Gastroesophageal sphincter (tissue), 4 donors: ENCODE data around the gene ARHGAP21. TPM values are rescaled to one million over a fixed set of nuclear protein-coding genes. Genes with fewer than 3 reads are reported as not detected.
"Not testable (repeated sequence)": the region's sequence is repeated elsewhere in the genome, so short reads cannot be mapped to it uniquely, and the experiment has no call there.

Experiments used
- ATAC-seq: fragments of 150-250 bp; one replicate; pipeline ENCODE4 v1.9.1; 2016; ENCODE audit warnings: mild to moderate bottlenecking, moderate library complexity
- H3K27ac ChIP-seq, 4 donors: fragments of 200-600 bp; sonication (generic) in 3 of 4; 1 replicate in 3 of 4; 2 replicates in 1 of 4; pipeline ENCODE4 v1.5.1; 2016 to 2019
- H3K27me3 ChIP-seq: fragments of 200-600 bp; sonication (generic); one replicate; pipeline ENCODE4 v1.5.1; 2019
- H3K36me3 ChIP-seq, 2 donors: fragments of 200-600 bp; sonication (generic); one replicate each; pipeline ENCODE4 v1.5.1; 2019; ENCODE audit warnings: control low read depth in 1 of 2
- H3K4me1 ChIP-seq, 3 donors: fragments of 200-600 bp; sonication (generic); 1 replicate in 2 of 3; 2 replicates in 1 of 3; pipeline ENCODE4 v1.5.1; 2016 to 2019; ENCODE audit warnings: control low read depth in 2 of 3
- H3K4me3 ChIP-seq, 2 donors: fragments of 200-600 bp; sonication (generic); one replicate each; pipeline ENCODE4 v1.5.1; 2019; ENCODE audit warnings: mild to moderate bottlenecking in 1 of 2, moderate library complexity in 1 of 2
- H3K9me3 ChIP-seq, 3 donors: fragments of 200-600 bp; sonication (generic); one replicate each; pipeline ENCODE4 v1.5.1; 2017 to 2019; ENCODE audit warnings: control low read depth in 2 of 3
- EP300 ChIP-seq: sonication (generic); formaldehyde crosslinking; IDR thresholded peaks from one replicate; pipeline ENCODE4 v1.6.1; 2017; ENCODE audit warnings: antibody characterized with exemption, mild to moderate bottlenecking
- POLR2A ChIP-seq, 2 donors: fragments of 450-650 bp; IDR thresholded peaks; one replicate each; pipeline ENCODE4 v1.6.1; 2017; ENCODE audit warnings: antibody characterized with exemption in 2 of 2, mild to moderate bottlenecking in 2 of 2, moderate library complexity in 1 of 2
- POLR2AphosphoS5 ChIP-seq: sonication (generic); formaldehyde crosslinking; IDR thresholded peaks from one replicate; pipeline ENCODE4 v1.6.1; 2017; ENCODE audit warnings: antibody characterized with exemption
- WGBS, 2 donors: methylation state at CpG; one replicate each; pipeline ENCODE4 v1.1.5; 2018; ENCODE audit warnings: low coverage in 1 of 2; 5-methylcytosine and 5-hydroxymethylcytosine counted together
- total RNA-seq, 4 donors: library from RNA; depleted of rRNA; stranded (reverse); fragments of >200 nt; gene quantifications; one replicate each; pipeline ENCODE4 v1.1.0, GENCODE V29; 2016
- TF ChIP-seq, protein P1 (sequence below), 4 experiments: fragments of 200-600 bp in 2 of 4; fragments of 450-650 bp in 2 of 4; sonication (generic) in 1 of 4; IDR thresholded peaks; one replicate each; pipeline ENCODE4 v1.5.1; 2017 to 2019; ENCODE audit warnings: antibody characterized with exemption in 4 of 4, mild to moderate bottlenecking in 2 of 4, moderate library complexity in 2 of 4

ARHGAP21 gene
- total RNA-seq, 4 donors from 2014 or later, result 55.3 to 76.7 (median 66.4) TPM

DNA sequence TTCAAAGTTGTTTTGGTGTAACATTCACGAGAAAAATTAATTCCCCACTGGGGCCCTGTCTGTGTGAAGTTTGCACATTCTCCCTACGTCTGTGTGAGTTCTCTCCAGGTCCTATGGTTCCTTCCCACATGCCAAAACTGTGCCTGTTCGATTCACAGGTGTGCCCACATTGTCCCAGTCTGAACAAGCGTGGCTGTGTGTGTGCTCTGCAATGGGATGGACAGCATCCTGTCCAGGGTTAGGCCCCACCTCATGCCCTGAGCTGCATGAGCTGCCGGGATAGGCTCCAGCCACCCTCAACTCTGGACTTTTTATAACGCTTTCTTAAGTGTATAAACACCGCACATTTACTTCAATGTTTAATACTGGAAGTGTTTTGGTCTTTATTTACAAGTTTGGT is 55.4 kb downstream of the ARHGAP21 start:
- ATAC-seq, result no peak
- H3K4me3 ChIP-seq, result no peak overlapping the region
- no peaks in the 10 kb centered on the region for H3K27me3 ChIP-seq
- no peak overlapping the region for H3K27ac ChIP-seq
- WGBS, 2 donors, result 92 to 95% methylated on average over 3 to 7 of the region's 7 CpGs
- no peak for TF ChIP-seq EP300
- TF ChIP-seq, protein P1, sequence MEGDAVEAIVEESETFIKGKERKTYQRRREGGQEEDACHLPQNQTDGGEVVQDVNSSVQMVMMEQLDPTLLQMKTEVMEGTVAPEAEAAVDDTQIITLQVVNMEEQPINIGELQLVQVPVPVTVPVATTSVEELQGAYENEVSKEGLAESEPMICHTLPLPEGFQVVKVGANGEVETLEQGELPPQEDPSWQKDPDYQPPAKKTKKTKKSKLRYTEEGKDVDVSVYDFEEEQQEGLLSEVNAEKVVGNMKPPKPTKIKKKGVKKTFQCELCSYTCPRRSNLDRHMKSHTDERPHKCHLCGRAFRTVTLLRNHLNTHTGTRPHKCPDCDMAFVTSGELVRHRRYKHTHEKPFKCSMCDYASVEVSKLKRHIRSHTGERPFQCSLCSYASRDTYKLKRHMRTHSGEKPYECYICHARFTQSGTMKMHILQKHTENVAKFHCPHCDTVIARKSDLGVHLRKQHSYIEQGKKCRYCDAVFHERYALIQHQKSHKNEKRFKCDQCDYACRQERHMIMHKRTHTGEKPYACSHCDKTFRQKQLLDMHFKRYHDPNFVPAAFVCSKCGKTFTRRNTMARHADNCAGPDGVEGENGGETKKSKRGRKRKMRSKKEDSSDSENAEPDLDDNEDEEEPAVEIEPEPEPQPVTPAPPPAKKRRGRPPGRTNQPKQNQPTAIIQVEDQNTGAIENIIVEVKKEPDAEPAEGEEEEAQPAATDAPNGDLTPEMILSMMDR (IDR thresholded peaks at IDR 0.05), result no peak
- TF ChIP-seq POLR2AphosphoS5, result no peak
- TF ChIP-seq POLR2A (IDR thresholded peaks at IDR 0.05), result no peak
- H3K9me3 ChIP-seq, result no peaks in the 10 kb centered on the region
- peaks cover 0 to 8% (median 0%) of the 10 kb centered on the region in 3 donors for H3K4me1 ChIP-seq
- peaks cover 0 to 16% of the 10 kb centered on the region in 2 donors for H3K36me3 ChIP-seq

DNA sequence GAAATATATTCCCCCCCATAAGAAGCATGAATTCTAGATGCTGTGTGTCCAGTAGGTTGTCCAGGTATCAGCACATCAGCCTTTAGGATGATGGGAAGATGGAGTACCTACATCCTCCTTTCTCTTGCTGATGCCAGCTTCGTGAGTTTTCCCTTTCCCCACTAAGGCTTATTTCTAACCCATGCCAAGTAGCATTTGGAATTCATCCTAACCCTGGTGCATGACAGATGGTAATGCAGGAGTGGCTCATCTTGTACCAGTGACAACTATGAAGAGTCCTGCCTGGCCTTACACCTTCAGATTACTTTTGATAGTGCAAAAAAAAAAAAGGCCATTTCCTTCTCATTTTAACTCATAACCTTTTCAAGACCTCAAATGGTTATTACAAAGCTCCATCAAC is 58.7 kb downstream of the ARHGAP21 start:
- WGBS, 2 donors, result 41 to 60% methylated on average over 1 of the region's 1 CpG
- Histone ChIP-seq H3K4me1 (peaks cover 0 to 6% (median 0%) of the 10 kb centered on the region in 3 donors), H3K4me3 (no peak overlapping the region), H3K9me3 (no peaks in the 10 kb centered on the region), H3K27ac (no peak overlapping the region), H3K27me3 (no peaks in the 10 kb centered on the region), H3K36me3 (peaks cover 0 to 16% of the 10 kb centered on the region in 2 donors)
- TF ChIP-seq POLR2AphosphoS5 (no peak), EP300 (no peak), POLR2A (IDR thresholded peaks at IDR 0.05) (no peak)
- TF ChIP-seq, protein P1 (IDR thresholded peaks at IDR 0.05), result no peak
- ATAC-seq, result no peak

DNA sequence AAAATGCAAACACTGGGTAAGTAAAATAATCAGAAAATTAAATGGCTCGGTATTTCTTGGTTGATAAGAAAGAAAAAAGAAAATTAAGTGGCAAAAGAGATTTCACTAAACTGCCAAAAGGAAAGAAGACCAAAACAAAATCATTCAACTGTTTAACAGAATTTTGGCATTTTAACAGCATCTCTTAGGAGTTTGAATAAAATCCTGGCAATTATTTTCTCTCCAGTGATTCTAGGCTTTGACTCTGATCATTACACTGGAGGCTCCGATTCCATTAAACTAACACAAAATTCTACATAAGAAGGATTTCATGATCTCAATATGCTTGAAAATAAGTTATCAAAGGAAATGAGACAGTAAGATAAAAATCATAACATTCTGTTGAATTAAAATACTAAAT is 62.3 kb downstream of the ARHGAP21 start:
- Histone ChIP-seq H3K36me3 (peaks cover 0 to 11% of the 10 kb centered on the region in 2 donors), H3K27me3 (no peaks in the 10 kb centered on the region), H3K9me3 (no peaks in the 10 kb centered on the region), H3K4me3 (no peak overlapping the region), H3K4me1 (no peaks in the 10 kb centered on the region), H3K27ac (no peak overlapping the region)
- TF ChIP-seq POLR2AphosphoS5 (no peak), EP300 (no peak), POLR2A (IDR thresholded peaks at IDR 0.05) (no peak)
- TF ChIP-seq, protein P1 (IDR thresholded peaks at IDR 0.05), result no peak
- ATAC-seq, result no peak
- 63 to 80% methylated on average over 2 of the region's 2 CpGs for WGBS, 2 donors

DNA sequence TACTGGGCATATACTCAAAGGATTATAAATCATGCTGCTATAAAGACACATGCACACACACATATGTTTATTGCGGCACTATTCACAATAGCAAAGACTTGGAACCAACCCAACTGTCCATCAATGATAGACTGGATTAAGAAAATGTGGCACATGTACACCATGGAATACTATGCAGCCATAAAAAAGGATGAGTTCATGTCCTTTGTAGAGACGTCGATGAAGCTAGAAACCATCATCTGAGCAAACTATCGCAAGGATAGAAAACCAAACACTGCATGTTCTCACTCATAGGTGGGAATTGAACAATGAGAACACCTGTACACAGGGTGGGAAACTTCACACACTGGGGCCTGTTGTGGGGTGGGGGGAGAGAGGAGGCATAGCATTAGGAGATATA is 65.4 kb downstream of the ARHGAP21 start:
- not testable (repeated sequence) for H3K27me3 ChIP-seq, H3K4me3 ChIP-seq, H3K36me3 ChIP-seq, H3K9me3 ChIP-seq, H3K4me1 ChIP-seq, H3K27ac ChIP-seq, ATAC-seq
- WGBS, 2 donors, result 98 to 100% methylated on average over 3 to 4 of the region's 4 CpGs

DNA sequence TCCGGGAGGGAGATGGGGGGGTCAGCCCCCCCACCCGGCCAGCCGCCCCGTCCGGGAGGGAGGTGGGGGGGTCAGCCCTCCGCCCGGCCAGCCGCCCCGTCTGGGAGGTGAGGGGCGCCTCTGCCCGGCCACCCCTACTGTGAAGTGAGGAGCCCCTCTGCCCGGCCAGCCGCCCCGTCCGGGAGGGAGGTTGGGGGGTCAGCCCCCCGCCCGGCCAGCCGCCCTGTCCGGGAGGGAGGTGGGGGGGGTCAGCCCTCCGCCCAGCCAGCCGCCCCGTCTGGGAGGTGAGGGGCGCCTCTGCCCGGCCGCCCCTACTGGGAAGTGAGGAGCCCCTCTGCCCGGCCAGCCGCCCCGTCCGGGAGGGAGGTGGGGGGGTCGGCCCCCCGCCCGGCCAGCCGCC is 67.4 kb downstream of the ARHGAP21 start:
- peaks cover 0 to 13% (median 4%) of the 10 kb centered on the region in 3 donors for H3K4me1 ChIP-seq
- not testable (repeated sequence) for H3K27me3 ChIP-seq, ATAC-seq, H3K9me3 ChIP-seq, H3K27ac ChIP-seq, H3K36me3 ChIP-seq, H3K4me3 ChIP-seq
- no CpG with 5 or more reads among the region's 33 CpGs for WGBS, 2 donors

DNA sequence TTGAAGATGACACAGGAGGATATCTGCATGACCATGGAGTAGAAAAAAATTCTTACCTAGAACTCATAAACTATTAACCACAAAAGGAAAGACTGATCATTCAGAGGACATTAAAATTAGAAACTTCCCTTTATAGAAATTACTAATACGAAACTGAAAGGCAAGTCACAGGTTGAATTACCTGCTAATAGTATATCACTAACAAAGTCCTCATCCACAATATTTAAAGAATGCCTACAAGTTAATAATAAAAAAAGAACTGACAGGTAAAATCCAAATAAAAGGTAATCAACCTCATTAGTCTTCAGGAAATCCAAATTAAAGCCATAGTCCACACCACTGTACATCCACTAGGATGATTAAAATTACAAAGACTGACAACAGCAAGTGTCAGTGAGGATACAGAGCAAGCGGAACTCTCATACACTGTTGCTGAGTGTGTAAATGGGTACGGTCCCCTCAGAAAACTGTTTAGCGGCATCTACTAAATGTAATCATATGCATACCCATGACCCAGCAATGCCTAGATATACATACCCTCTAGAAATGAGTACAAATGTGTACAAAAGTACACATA is 71.2 kb downstream of the ARHGAP21 start:
- Histone ChIP-seq H3K4me1 (peaks cover 0 to 17% (median 4%) of the 10 kb centered on the region in 3 donors), H3K9me3 (peaks cover 0 to 3% (median 0%) of the 10 kb centered on the region in 3 donors), H3K36me3 (no peaks in the 10 kb centered on the region), H3K4me3 (no peak overlapping the region), H3K27ac (no peak overlapping the region), H3K27me3 (no peaks in the 10 kb centered on the region)
- ATAC-seq, result no peak
- TF ChIP-seq POLR2AphosphoS5 (no peak), EP300 (no peak), POLR2A (IDR thresholded peaks at IDR 0.05) (no peak)
- TF ChIP-seq, protein P1 (IDR thresholded peaks at IDR 0.05), result no peak
- 88 to 96% methylated on average over 4 of the region's 4 CpGs for WGBS, 2 donors
